Measurements from ENCODE around the gene SMAD3.

GRCh38 chr15:67107014-67107812, 41.8 kb downstream of the SMAD3 start:
- TF ChIP-seq POLR2AphosphoS5 (IDR thresholded peaks at IDR 0.05; ENCODE audit: low read depth) (no peak), CTCF (IDR thresholded peaks at IDR 0.05; ENCODE audit: insufficient read depth, low read length) (no peak), REST (IDR thresholded peaks at IDR 0.05; ENCODE audit: insufficient replicate concordance, low read depth) (no peak), GABPA (IDR thresholded peaks at IDR 0.05; ENCODE audit: low read depth) (no peak), SPI1 (IDR thresholded peaks at IDR 0.05; ENCODE audit: borderline replicate concordance, low read depth) (no peak)
